ENCODE results near the gene GCGR.

- peak; percentile 57 for TF ChIP-seq CTCF (conservative IDR thresholded peaks at IDR 0.05; ENCODE audit: low read length)
- TF ChIP-seq EZH2phosphoT487 (IDR thresholded peaks at IDR 0.05; ENCODE audit: borderline replicate concordance, low read depth, low read length): no peak
These were observed 17.8 kb downstream of the GCGR start for GRCh38 chr17:81821603-81822311.

All from OCI-LY7 (cell line).